Stimulated activated CD8-positive, alpha-beta memory T cell treated with anti-CD3 and anti-CD28 coated beads, Interleukin-7, amount 100 ng/mL, for 48 hours (primary cell): ENCODE data around the gene ANKHD1.

Source experiments
- DNase-seq, 2 donors: peaks; one replicate each; pipeline ENCODE4 v3.0.0-alpha.2; 2020; ENCODE audit warnings: low read depth in 1 of 2; ENCODE audit errors: extremely low read depth in 1 of 2

Gene ANKHD1

GRCh38 chr5:140372971-140373487 lies 28.6 kb upstream of the ANKHD1 start:
- DNase-seq = peak in 1 of 2 donors; percentile 19

GRCh38 chr5:140381351-140381750 lies 20.3 kb upstream of the ANKHD1 start:
- DNase-seq = no peak

GRCh38 chr5:140381972-140382371 lies 19.7 kb upstream of the ANKHD1 start:
- peak in 1 of 2 donors; percentile 31 for DNase-seq

GRCh38 chr5:140382866-140383265 lies 18.8 kb upstream of the ANKHD1 start:
- DNase-seq = no peak

GRCh38 chr5:140383300-140383699 lies 18.3 kb upstream of the ANKHD1 start:
- no peak for DNase-seq

- no peak for DNase-seq
Observed at GRCh38 chr5:140388052-140388451, 13.6 kb upstream of the ANKHD1 start.

- DNase-seq = no peak
Observed at GRCh38 chr5:140391312-140391711, 10.3 kb upstream of the ANKHD1 start.

- DNase-seq = no peak
Observed at GRCh38 chr5:140391732-140392131, 9.9 kb upstream of the ANKHD1 start.

- no peak for DNase-seq
Observed at GRCh38 chr5:140393738-140394137, 7.9 kb upstream of the ANKHD1 start.

- no peak for DNase-seq
Observed at GRCh38 chr5:140398379-140398811, 3.2 kb upstream of the ANKHD1 start.

- DNase-seq = no peak
Observed at GRCh38 chr5:140399979-140400729, 1.5 kb upstream of the ANKHD1 start.

- DNase-seq = peak; percentile 67 to 85
Observed at GRCh38 chr5:140400730-140401361, 787 bp upstream of the ANKHD1 start.

- peak; percentile 20 to 42 for DNase-seq
Observed at GRCh38 chr5:140402258-140403074, 833 bp downstream of the ANKHD1 start.

GRCh38 chr5:140403613-140404012 lies 2.0 kb downstream of the ANKHD1 start:
- no peak for DNase-seq

GRCh38 chr5:140408750-140409241 lies 7.2 kb downstream of the ANKHD1 start:
- DNase-seq = no peak

GRCh38 chr5:140413230-140413629 lies 11.6 kb downstream of the ANKHD1 start:
- DNase-seq = no peak

GRCh38 chr5:140417235-140417634 lies 15.6 kb downstream of the ANKHD1 start:
- DNase-seq = no peak

- DNase-seq = no peak
Observed at GRCh38 chr5:140418862-140419520, 17.4 kb downstream of the ANKHD1 start.

GRCh38 chr5:140420226-140420570 lies 18.6 kb downstream of the ANKHD1 start:
- no peak for DNase-seq

GRCh38 chr5:140420665-140421361 lies 19.2 kb downstream of the ANKHD1 start:
- no peak for DNase-seq
